ENCODE data around the gene NOLC1.

NOLC1 gene

GRCh38 chr10:102211615-102212299 lies 59.6 kb downstream of the NOLC1 start:
- DNase-seq: no peak
